LHCN-M2 (cell line): ENCODE data around the gene HDLBP. TPM values are rescaled to one million over a fixed set of nuclear protein-coding genes. Genes with fewer than 3 reads are reported as not detected.

ENCODE experiments used
- total RNA-seq: library from RNA; depleted of rRNA; stranded (reverse); fragments of >200 nt; gene quantifications from 2 replicates; pipeline ENCODE4 v1.2.3, GENCODE V29; 2014; rRNA removed

The HDLBP gene
- total RNA-seq, 1 experiment from 2014 or later: 516 TPM

Other genes with a start within 250 kb of the HDLBP start
- gene MTERF4, start 213.4 kb downstream of the HDLBP start, total RNA-seq: 24.3 and 34.1 TPM in 2 replicates
- gene PASK, start 166.2 kb downstream of the HDLBP start, total RNA-seq: 8.3 and 8.5 TPM in 2 replicates
- gene PPP1R7, start 165.2 kb downstream of the HDLBP start, total RNA-seq: 95.0 and 110 TPM in 2 replicates
- gene ANO7, start 127.0 kb downstream of the HDLBP start, total RNA-seq: 0.29 and 1.6 TPM in 2 replicates
- 350 and 372 TPM in 2 replicates for gene SEPTIN2, start 253 bp upstream of the HDLBP start, total RNA-seq
- gene FARP2, start 40.6 kb upstream of the HDLBP start, total RNA-seq: 24.1 and 30.4 TPM in 2 replicates
- 361 and 435 TPM in 2 replicates for gene STK25, start 192.9 kb upstream of the HDLBP start, total RNA-seq
- gene BOK, start 243.1 kb upstream of the HDLBP start, total RNA-seq: 67.3 and 69.6 TPM in 2 replicates